Heart right ventricle (tissue), 16 donors: ENCODE results near the gene SERP2. TPM values are rescaled to one million over a fixed set of nuclear protein-coding genes. Genes with fewer than 3 reads are reported as not detected.

Experiments
- ATAC-seq, 8 donors: fragments of 200-7000 bp; cut with Tn5 transposase; one replicate each; pipeline ENCODE4 v1.9.1; 2020; ENCODE audit warnings: mild to moderate bottlenecking in 8 of 8, moderate library complexity in 8 of 8, moderate number of reproducible peaks in 1 of 8
- DNase-seq, 2 donors: peaks; one replicate each; pipeline ENCODE4 v3.0.0-alpha.2; 2020
- H3K27ac ChIP-seq, 10 donors: fragments of 200-600 bp; sonication (generic) in 2 of 10; one replicate each; pipeline versions ENCODE4 v1.5.0 to v1.8.0; 2020 to 2022; ENCODE audit warnings: mild to moderate bottlenecking in 3 of 10
- H3K27me3 ChIP-seq, 7 donors: fragments of 200-600 bp; one replicate each; pipeline ENCODE4 v1.8.0; 2021 to 2022; ENCODE audit warnings: mild to moderate bottlenecking in 2 of 7
- H3K36me3 ChIP-seq, 9 donors: fragments of 200-600 bp; sonication (generic) in 1 of 9; one replicate each; pipeline versions ENCODE4 v1.5.0 to v1.8.0; 2020 to 2022; ENCODE audit warnings: mild to moderate bottlenecking in 2 of 9
- H3K4me1 ChIP-seq, 9 donors: fragments of 200-600 bp; sonication (generic) in 1 of 9; one replicate each; pipeline versions ENCODE4 v1.5.0 to v1.8.0; 2020 to 2022; ENCODE audit warnings: mild to moderate bottlenecking in 4 of 9
- H3K4me3 ChIP-seq, 10 donors: fragments of 200-600 bp; sonication (generic) in 2 of 10; one replicate each; pipeline versions ENCODE4 v1.5.0 to v1.8.0; 2020 to 2022; ENCODE audit warnings: mild to moderate bottlenecking in 7 of 10, moderate library complexity in 2 of 10
- H3K9me3 ChIP-seq, 11 donors: fragments of 200-600 bp in 10 of 11; sonication (generic) in 2 of 11; one replicate each; pipeline versions ENCODE4 v1.5.0 to v1.8.0; 2013 to 2022; ENCODE audit warnings: mild to moderate bottlenecking in 2 of 11, control low read depth in 1 of 11, moderate library complexity in 1 of 11
- CTCF ChIP-seq, 9 donors: fragments of 200-600 bp; sonication (generic) in 2 of 9; IDR thresholded peaks; one replicate each; pipeline versions ENCODE4 v1.5.0 to v1.8.0; 2021 to 2022; ENCODE audit warnings: antibody characterized with exemption in 9 of 9, mild to moderate bottlenecking in 5 of 9, moderate library complexity in 1 of 9
- WGBS, 2 donors: extraction: QIAGEN DNeasy Blood & Tissue Kit; methylation state at CpG; one replicate each; pipeline ENCODE4 v1.1.7; 2013; ENCODE audit warnings: inconsistent platforms in 1 of 2; 5-methylcytosine and 5-hydroxymethylcytosine counted together
- intact Hi-C, 10 donors: fragments of 100-400 bp; cut with DNase I; formaldehyde crosslinking; loops; one replicate each; pipeline versions ENCODE4 v1.11.1 to v1.14.2; 2022
- polyA plus RNA-seq, 2 donors: library from polyadenylated mRNA; stranded (reverse); fragments of 200-250 nt; gene quantifications; one replicate each; pipeline ENCODE4 v1.2.3, GENCODE V29; 2013
- total RNA-seq, 10 donors: library from RNA; stranded (reverse); fragmentation: NEBNext Ultra II Directional in 3 of 10; extraction: Animal tissue kit (Norgen Biotek cat#: 25700) in 3 of 10; gene quantifications; one replicate each; pipeline versions ENCODE4 v1.2.1 to v1.2.4, GENCODE V29; 2021 to 2023
- donor health status: Arrhythmogenic right ventricular cardiomyopathy.
- donor health status: ischemic (EF 13 %, LVEDD 7.1; RV severe dilation, severe dysfunction).
- donor health status: healthy with polysubstance abuse.
- donor health status: DM: no; HTN: yes; CAD: no.
- donor health status: DM: no; HTN: no; CAD: no.
- donor health status: ischemic (EF 25% LVEDD 6.9; RV normal size, moderate dysfunction).
- donor health status: ischemic (EF 25% LVEDD 5.7; RV mildly dilated, moderate dysfunction).
- donor health status: healthy.
- donor health status: DM: yes; HTN: yes; CAD: no.
- donor health status: Ischemic cardiomyopathy.
- donor health status: ischemic (EF 35%, LVEDD 5.7; RV mildly dilated, moderate dysfunction).
- donor health status: nonischemic (EF 11% LVEDD 7.7; RV severe dilation, severe dysfunction).
- donor health status: DM: yes; HTN: yes; CAD: no.
- donor health status: PGD.
- donor health status: ischemic (EF 29% LVEDD 5.4; RV normal size, mild dysfunction).
- donor health status: nonischemic (EF 23%, LVEDD 6.1; RV moderate dilation, normal function).

Gene SERP2
- total and polyA plus RNA-seq, 12 donors = 10.0 to 20.4 (median 11.8) TPM

GRCh38 chr13:44346534-44346933 is 27.1 kb upstream of the SERP2 start:
- Histone ChIP-seq H3K36me3 (no peaks in the 10 kb centered on the region), H3K9me3 (no peaks in the 10 kb centered on the region), H3K27me3 (no peaks in the 10 kb centered on the region), H3K27ac (no peak overlapping the region), H3K4me3 (no peak overlapping the region), H3K4me1 (no peaks in the 10 kb centered on the region)
- DNase-seq = no peak
- TF ChIP-seq CTCF (IDR thresholded peaks at IDR 0.05) = no peak
- no peak for ATAC-seq
- intact Hi-C loops = no loop called here

- Histone ChIP-seq H3K4me3 (no peak overlapping the region), H3K27ac (no peak overlapping the region), H3K27me3 (no peaks in the 10 kb centered on the region), H3K9me3 (no peaks in the 10 kb centered on the region), H3K4me1 (no peaks in the 10 kb centered on the region), H3K36me3 (no peaks in the 10 kb centered on the region)
- DNase-seq (no peak), ATAC-seq (no peak)
- no peak for TF ChIP-seq CTCF (IDR thresholded peaks at IDR 0.05)
- WGBS, 2 donors = 95 to 100% methylated on average over 2 of the region's 2 CpGs
- intact Hi-C loops = no loop called here
Observed at GRCh38 chr13:44347301-44347700, 26.3 kb upstream of the SERP2 start.

- ATAC-seq = no peak
- DNase-seq = no peak
- no peak overlapping the region for H3K27ac ChIP-seq
- H3K9me3 ChIP-seq = no peaks in the 10 kb centered on the region
- no peaks in the 10 kb centered on the region for H3K36me3 ChIP-seq
- no peaks in the 10 kb centered on the region for H3K4me1 ChIP-seq
- no peak overlapping the region for H3K4me3 ChIP-seq
- no peaks in the 10 kb centered on the region for H3K27me3 ChIP-seq
- 34 to 54% methylated on average over 3 of the region's 3 CpGs for WGBS, 2 donors
- intact Hi-C loops = no loop called here
- no peak for TF ChIP-seq CTCF (IDR thresholded peaks at IDR 0.05)
Observed at GRCh38 chr13:44347949-44348348, 25.7 kb upstream of the SERP2 start.

- intact Hi-C loops = no loop called here
- H3K27me3 ChIP-seq = no peaks in the 10 kb centered on the region
- WGBS, 2 donors = 82% methylated on average over 9 of the region's 9 CpGs
- TF ChIP-seq CTCF (IDR thresholded peaks at IDR 0.05) = no peak
- H3K9me3 ChIP-seq = no peaks in the 10 kb centered on the region
- H3K4me1 ChIP-seq = no peaks in the 10 kb centered on the region
- no peak overlapping the region for H3K27ac ChIP-seq
- no peak overlapping the region for H3K4me3 ChIP-seq
- DNase-seq (no peak), ATAC-seq (no peak)
- no peaks in the 10 kb centered on the region for H3K36me3 ChIP-seq
Observed at GRCh38 chr13:44350775-44351504, 22.7 kb upstream of the SERP2 start.
